Tibial nerve (tissue), 4 donors: ENCODE data around the gene CGAS.

Source experiments
- CTCF ChIP-seq, 5 experiments: fragments of 200-600 bp in 3 of 5; fragments of 450-650 bp in 2 of 5; sonication (generic) in 3 of 5; IDR thresholded peaks; one replicate each; pipeline ENCODE4 v1.5.1; 2016 to 2019; ENCODE audit warnings: antibody characterized with exemption in 5 of 5, mild to moderate bottlenecking in 3 of 5, moderate library complexity in 2 of 5
- EP300 ChIP-seq, 2 donors: sonication (generic); formaldehyde crosslinking; IDR thresholded peaks; one replicate each; pipeline ENCODE4 v1.6.1; 2017; ENCODE audit warnings: antibody characterized with exemption in 2 of 2, mild to moderate bottlenecking in 1 of 2
- POLR2A ChIP-seq, 2 donors: fragments of 450-650 bp; IDR thresholded peaks; one replicate each; pipeline ENCODE4 v1.6.1; 2017; ENCODE audit warnings: antibody characterized with exemption in 2 of 2, mild to moderate bottlenecking in 2 of 2, moderate library complexity in 2 of 2

GRCh38 chr6:73481969-73482368 is 29.9 kb upstream of the CGAS start:
- no peak for TF ChIP-seq CTCF (IDR thresholded peaks at IDR 0.05)
- no peak for TF ChIP-seq POLR2A (IDR thresholded peaks at IDR 0.05)
- TF ChIP-seq EP300 (IDR thresholded peaks at IDR 0.05), result no peak
